HS-27A (cell line): ENCODE measurements around the gene CDC42EP4.

ENCODE experiments used
- DNase-seq: peaks from one replicate; pipeline ENCODE4 v3.0.0-alpha.2; 2012; ENCODE audit warnings: low read depth, missing footprints

The CDC42EP4 gene

DNA sequence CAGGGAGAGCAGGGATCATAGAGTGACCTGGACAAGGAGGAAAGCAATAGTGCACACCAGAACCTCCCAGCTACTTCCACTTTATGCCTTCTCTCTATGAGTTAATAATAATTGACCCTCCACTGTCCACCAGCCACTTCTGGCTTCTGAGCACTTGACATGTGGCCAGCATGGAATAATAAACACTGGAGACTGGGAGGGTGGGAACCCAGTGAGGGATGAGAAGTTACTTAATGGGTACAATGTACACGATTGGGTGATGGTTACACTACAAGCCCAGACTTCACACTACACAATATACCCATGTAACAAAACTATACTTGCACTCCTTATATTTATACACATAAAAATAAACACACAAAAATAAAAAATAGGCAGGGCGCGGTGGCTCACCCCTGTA is 11.4 kb downstream of the CDC42EP4 start:
- no peak for DNase-seq

DNA sequence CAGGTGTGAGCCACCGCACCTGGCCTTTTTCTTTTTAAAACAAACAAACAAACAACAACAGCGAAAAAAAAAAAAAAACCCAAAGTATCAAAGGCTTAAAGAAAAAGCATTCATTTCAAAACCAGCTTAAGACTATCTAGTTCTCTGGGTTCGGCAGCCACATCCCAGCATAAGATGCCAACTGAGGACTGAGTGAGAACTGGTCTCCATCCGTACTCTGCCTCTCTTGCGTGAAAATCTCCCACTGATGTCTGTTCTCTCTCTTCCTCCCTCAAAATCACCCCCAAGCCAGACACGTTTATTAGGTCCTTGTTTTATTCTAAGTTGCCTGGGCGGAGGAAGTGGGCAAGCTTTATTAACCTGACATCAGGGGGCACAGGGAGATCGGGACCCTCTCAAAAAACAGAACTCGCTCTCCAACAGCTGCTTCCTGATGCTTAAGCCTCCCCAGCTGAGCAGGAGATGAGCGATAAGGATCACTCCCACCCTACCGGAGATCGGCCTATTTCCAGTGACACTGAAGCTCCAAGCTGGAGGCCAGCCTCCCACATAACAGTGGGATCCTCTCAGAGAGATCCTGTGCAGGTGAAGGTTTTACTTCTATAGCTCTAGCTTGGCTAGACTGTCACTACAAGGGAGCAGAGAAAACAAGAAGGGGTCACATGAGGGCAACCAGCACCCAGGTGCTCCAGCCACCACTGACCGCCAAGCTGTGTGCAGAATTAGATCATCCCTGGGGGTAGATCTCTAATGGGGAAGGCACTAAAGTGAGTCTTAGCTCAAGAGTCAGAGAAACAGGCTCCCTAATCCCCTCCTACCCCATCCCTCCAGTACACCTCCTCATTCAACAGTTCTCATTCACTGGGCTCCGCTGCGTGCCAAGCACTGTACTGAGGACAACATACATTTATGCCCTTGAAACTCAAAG is 13.6 kb downstream of the CDC42EP4 start:
- no peak for DNase-seq

DNA sequence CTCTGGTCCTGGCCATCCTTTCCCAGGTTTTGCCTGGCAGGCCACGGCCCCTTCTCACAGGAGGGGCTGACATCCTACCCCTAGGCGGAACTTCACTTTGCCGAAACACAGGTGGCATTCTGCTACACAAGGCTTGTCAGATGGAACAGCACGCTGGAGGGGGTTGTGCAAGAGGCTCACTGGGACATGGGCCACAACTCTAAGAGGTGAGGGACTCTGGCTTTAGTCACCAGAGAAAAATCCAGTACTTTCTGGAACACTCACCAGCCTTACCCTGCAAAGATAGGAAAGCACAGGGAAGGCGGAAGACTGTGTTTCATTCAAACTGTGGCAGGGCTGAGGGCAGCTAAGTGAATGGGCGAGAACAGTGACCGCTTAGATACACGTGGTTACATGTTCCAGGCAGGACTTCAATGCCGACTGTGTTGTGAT is 18.3 kb downstream of the CDC42EP4 start:
- no peak for DNase-seq

DNA sequence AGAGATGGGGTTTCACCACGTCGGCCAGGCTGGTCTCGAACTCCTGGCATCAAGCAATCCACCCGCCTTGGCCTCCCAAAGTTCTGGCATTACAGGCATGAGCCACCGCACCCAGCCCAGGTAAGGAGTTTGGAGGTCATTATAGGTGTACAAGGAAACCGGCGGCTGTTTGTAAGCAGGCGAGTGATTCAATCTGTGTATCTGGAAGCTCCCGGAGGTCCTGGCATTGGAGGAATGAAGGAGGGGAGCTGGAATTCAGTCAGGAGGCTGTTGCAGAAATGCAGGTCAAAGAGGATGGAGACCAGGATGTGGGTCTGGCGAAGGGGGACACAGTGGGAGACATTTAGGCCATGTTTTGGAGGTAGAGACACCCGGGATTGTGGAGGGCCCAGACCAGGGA is 18.8 kb downstream of the CDC42EP4 start:
- DNase-seq, result no peak

DNA sequence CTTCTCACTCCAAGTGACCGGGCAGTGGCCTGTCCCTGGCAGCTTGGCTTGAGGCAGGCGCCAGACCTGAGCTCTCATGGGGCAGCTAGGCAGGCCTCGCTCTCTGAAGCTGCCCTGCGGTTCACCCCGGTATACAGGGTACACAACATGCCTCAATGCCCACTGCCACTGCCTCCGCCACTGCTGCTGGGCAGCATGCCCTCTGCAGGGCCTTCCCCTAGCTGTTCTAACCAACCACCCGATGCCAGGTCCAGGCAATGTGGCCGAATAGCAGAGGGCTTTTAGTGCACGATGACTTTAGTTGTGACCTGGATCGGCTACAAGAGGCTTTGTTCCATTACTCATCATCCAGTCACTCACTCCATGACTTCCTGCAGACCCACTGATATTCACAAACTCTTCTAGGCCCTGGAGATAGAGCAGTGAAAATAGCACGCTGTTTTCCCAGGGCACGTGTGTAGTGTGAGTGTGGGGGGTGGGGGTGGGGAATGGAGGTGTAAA is 19.7 kb downstream of the CDC42EP4 start:
- no peak for DNase-seq

DNA sequence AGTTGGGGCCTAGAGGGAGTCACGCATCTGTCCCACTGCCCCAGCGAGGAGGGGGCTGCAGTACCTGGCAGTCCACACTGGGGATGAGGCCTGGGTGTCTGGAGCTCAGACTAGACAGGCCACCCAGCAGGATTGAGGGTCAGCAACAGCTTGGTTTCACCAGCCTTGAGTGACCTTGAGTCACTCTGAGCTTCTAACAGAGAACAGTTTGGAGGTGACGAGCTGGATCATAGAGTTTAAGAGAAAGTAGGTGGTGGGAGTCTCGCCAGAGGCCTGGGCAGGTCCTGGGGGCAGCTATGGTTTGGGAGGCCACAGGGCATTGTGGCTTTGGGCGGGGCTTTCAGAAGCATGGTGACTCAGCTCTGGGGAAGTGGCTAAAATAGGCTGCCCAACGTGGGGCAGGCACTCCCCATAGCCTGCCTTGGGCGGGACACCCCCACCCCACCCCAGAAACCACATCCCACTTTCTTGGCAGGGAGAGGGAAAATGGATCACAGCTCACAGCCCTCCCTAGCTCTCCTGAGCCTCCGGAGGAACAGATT is 20.5 kb downstream of the CDC42EP4 start:
- DNase-seq, result peak; percentile 74

DNA sequence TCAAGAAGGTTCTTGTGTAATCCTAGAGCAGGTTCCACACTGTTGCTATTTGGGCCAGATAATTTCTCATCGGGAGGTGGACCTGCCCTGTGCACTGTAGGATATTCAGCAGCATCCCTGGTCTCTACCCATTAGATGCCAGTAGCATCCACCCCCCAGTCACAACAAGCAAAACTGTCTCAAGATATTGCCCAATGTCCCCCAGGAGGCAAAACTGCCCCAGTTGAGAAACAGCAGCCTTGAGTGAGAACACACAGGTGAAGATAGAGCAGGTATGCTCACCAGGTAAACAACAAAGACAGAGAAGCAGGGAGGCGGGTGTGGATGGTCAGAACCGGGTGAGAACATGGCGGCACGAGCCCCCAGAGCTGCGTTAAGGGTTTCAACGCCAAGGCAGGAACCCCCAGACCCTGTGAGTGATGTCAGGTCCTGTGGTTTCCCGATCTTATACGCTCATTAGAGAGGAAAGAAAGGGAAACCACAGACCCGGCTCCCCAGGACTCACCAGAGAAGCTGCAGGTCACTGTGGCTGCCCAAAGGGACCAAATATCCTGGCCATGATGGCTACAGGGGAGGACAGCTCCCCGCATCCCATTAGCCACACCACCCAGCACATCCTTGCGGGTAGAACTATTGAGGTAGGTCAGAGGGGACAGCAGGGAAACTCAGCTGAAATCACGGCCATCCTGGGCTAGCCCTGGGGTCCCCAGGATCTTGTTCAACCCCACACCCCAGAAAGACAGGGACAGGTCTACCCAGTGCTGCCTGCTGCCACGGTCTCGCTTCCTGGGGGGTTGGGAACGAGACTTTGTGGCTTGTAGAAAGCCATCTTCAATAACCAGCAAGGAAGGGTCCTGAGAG is 21.2 kb downstream of the CDC42EP4 start:
- no peak for DNase-seq

DNA sequence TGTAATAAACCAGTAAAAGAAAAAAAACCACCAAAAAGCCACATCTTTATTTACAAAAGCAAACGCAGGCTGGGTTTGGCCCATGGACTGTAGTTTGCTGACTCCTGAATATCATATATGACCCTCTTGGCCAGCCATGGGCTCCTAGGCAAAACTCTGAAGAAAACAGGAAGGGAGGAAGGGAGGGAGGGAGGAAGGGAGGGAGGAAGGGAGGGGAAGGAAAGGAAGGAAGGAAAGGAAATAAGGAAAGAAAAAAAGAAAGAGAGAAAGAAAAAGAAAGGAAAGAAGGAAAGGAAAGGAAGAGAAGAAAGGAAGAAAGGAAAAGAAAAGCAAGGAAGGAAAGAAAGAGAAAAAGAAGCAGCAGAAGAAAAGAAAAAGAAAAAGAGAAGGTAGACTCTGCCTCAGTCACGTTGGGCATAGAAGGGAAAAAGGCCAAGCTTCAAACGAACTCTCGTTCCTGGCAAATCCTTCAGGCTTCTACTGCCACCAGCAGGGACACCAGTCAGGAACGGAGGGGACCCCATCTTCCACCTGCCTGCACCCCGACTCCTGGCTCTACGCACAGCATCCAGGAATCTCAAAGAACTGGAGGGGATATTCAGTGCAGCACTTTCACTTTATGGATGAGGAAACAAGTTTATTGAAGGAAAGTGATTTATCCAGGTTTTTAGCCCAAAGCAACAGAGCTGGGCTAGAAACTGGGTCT is 22.1 kb downstream of the CDC42EP4 start:
- no peak for DNase-seq

DNA sequence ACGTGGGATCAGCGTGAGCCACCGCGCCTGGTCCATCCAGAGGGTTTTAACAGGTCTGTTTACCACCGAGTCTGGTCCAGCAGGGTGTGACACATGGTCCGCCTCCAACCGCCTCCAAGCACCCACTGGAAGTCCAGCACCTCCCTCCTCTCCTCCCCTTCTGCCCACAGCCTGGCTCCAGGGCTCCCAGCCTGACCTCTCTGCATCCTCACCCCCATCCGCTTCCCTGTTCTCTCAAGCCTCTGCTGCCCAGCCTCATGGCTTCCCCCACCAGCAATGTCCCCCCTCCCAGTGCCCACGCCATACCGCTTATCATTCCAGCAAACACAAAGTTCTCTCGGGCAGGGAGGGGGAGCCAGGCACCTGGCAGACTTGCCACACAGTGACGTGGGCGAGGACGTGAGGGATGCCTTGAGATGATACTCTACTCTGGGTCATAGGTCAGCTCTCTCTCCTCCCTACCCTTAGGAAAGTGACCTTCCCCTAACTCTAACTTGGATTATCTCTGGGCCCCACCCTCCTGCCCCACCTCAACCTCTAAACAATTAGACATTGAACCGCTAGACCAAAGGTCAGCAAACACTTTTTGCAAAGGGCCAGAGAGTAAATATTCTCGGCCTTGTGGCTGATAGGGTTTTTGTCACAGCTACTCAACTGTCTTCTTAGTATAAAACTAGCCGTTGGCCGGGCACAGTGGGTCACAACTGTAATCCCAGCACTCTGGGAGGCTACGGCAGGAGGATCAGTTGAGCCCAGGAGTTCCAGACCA is 23.1 kb downstream of the CDC42EP4 start:
- no peak for DNase-seq

DNA sequence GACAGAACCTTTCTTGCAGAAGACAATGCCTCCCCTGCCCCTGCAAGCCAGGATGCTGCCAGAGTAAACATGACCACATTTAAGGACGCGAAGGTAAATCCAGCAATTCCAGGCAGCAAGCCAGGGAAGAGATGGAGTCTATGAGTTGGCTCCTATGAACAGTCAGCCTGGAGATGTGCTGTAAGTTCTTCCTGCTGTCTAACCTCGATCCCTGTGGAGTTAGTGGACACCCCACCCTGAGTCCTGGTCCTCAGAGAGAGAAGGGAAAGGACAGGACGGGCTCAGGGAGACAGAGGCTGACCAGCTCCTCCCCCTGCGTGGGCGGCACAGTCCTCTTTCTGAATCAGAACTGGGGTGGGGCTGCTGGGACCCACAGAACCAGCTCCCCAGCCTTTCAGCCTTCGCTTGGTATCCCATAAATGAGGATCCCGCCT is 24.9 kb downstream of the CDC42EP4 start:
- no peak for DNase-seq

DNA sequence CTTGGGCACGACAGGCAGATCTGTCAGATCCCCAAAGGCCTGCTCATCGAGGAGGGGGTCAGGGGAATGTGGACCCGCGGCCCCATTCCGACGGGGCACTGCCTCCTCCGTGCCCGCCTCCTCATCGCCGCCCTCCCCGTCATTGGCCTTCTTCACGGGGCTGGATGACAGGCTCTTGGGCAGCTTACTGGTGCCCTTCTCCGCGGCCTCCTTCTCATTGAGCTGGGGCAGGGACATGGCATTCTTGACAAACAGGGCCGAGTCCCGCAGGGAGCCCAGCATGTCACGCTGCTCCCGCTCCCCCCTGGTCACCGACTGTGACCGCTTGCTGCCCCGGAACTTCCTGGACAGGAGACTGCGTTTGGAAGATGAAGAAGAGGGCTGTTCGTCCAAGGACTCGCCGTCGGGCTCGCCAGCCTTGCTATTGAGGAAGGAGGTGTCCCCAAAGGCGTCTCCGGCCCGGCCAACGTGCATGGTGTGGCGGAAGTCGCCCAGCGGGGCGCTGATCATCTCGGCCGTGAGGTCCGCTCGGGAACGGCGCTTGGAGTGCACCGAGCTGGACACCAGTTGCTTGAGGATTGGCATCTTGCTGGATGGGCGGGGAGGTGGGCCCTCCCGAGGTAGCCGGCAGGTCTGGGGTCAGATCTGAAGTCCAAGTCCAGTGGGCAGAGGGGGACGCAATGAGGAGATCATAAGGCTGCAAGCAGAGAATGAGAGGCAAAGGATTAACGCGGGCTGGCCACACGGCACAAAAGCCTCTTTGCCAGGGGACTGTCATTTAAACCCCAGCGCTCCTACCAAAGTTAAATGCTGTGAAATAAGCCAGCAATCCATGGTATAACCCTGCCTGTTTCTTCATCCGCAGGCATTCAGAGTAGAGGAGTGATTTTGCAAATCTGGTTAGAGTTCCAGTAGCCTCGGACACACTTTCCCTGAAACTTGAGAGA is 25.6 kb downstream of the CDC42EP4 start:
- no peak for DNase-seq

DNA sequence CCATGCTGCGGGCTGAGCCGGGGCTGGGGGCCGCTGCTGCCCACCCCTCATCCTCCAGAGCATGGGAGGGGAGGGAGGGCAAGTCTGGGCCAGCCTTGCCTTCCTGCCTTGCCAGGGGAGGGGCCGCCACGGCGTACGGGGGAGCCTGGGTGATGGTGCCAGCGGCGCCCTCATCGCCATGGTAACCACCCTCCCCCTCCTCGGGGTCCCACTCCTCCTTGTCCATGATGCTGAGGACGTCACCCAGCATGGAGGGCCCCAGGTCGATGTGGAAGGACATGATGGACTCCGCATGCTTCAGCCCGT is 26.2 kb downstream of the CDC42EP4 start:
- DNase-seq, result no peak

DNA sequence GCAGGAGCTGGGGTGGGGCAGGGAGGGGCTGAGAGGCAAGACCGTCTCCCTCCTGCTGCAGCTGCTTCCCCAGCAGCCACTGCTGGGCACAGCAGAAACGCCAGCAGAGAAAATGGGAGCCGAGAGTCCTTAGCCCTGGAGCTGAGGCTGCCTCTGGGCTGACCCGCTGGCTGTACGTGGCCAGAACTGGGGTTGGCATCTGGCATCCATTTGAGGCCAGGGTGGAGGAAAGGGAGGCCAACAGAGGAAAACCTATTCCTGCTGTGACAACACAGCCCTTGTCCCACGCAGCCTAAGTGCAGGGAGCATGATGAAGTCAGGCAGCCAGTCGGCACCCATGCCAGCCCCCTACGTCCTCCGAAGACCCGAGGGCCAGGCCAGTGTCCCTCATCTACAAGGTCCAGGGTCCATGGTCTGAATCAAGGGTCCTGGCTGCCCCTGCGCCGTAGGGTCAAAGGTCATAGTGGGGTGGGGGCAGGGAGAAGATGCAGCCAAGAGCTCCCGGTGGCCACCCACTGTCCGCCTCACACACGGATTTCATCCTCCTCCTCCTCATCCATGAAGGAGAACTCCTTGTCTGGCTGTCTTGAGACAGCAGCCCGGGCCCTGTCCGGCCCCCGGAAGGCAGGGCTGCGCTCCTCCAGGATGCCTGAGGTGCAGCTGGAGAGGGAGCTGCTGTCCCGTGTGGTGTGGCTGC is 26.7 kb downstream of the CDC42EP4 start:
- no peak for DNase-seq

DNA sequence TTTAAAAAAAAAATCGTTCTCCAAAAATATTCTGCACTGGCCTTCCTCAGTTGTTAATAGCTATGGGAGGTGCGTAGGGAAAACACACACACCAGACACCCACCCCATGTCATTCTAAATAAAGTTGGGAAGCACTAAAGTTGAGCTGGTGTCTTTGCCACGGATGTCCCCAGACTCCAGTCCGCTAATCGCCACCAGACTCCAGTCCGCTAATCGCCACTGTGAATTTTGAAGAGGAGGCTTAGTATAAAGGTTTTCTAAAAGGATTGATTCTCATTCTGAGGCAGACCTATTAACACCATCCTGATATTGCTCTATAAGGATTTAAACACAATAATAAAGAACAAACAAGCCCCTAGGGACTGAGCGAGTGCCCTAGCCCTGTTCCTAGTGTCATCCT is 27.4 kb downstream of the CDC42EP4 start:
- no peak for DNase-seq

DNA sequence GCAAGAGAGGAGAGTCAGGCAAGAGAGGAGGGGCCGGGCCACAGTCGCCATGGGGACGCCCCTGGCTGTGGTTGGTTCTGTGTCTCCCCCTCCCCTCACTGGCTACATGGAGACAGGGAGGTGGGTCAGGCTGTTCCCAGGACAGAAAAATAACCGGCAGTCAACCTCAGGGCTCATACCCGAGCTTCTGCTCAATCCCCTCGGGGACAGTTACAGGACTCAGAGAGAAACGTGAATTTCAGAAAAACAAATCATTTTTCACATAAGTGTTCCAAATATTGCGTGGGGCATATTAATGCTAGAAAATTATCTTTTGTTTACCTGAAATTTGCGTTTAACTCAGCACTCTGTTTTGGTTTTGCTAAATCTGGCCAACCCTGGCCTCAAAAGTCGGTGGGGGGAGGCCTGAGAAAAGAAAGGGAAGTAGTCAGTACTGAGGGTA is 27.9 kb downstream of the CDC42EP4 start:
- no peak for DNase-seq

DNA sequence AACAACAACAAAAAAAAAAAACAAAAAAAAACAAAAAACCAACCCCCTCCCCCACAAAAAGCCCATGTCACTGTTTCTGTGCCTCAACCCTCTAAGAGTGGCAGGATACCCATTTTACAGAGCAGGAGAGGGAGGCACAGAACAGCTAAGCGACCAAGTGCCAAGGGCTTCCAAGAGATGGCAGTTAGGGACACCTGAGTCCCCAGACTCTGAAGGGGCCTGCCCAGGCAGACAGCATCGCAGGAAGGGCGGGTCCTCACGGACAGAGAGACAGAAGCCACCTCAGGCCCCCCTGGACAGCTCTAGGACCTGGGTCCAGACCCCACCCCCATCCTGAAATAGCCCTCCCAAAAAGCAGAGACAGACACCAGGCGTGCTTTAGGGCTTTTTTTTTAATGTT is 28.6 kb downstream of the CDC42EP4 start:
- no peak for DNase-seq

DNA sequence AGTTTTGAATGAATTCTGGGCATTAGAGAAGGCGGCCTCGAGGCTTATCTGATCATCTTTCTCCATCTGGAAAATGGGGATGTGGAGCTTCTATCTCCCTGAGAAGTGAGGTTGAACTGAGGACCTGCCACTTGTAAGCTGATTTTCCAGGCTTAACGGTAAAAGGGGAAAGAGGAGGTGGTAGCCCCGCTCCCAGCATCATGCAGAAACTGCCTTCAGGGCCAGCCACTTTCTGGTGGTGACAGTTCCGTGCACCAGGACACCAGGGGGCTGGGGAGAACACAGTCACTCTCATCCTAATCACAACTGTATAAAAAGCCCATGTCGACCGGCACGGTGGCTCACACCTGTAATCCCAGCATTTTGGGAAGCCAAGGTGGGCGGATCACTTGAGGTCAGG is 29.2 kb downstream of the CDC42EP4 start:
- DNase-seq, result no peak

DNA sequence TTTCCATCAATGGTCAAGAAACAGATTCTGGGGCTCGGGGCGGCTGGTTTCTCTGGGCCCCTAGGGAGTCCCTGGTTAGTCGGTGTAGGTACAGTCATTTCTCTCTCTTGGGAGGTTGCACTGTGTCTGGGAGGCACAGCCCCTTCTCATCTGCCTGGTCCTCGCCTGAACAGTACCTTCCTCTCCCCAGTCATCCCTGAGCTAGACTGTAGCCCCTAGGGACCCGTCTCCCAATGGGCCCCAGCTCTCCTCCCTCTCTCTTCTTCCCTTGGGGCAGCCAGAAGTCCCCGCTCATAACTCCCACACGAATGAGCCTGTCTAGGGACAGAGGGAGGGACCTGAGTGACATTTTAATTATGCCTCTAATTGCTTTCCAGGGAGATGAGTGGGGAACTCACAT is 29.9 kb downstream of the CDC42EP4 start:
- no peak for DNase-seq

DNA sequence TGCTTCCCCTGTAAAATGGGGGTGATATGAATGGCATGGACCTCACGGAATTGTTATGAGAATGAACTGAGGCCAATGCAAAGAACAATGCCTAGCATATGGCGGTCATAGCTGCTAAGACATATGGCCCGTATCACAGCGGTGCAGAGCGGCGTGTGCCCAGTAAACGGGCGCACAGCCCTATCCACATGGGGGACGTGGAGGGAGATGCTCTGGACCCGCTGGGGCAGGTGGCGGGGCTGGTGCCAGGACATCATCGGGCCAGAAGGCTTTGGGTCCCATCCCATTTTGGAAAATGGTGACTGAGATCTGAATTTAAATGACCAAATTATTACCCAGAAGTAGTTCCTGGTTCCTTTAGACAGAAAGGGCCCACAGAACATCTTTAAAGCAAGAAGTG is 31.6 kb downstream of the CDC42EP4 start:
- DNase-seq, result no peak
